GM19324 (cell line): ENCODE data around the gene ZBTB11.
A peak's percentile ranks its signal among the peaks of the same experiment; 100 is the strongest.
"Not testable (repeated sequence)": the region's sequence is repeated elsewhere in the genome, so short reads cannot be mapped to it uniquely, and the experiment has no call there.

Experiments used
- ATAC-seq: cut with Tn5 transposase; IDR thresholded peaks from one replicate; pipeline ENCODE4 v1.9.1; 2021; ENCODE audit warnings: mild to moderate bottlenecking, moderate library complexity; ENCODE audit not compliant: unreplicated experiment, low FRiP score

Gene ZBTB11

DNA sequence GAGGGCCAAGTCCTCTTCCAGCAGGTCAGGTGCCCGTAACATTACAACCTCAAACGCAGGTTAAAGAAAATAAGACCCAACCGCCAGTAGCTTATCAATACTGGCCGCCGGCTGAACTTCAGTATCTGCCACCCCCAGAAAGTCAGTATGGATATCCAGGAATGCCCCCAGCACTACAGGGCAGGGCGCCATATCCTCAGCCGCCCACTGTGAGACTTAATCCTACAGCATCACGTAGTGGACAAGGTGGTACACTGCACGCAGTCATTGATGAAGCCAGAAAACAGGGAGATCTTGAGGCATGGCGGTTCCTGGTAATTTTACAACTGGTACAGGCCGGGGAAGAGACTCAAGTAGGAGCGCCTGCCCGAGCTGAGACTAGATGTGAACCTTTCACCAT is 16.6 kb upstream of the ZBTB11 start:
- not testable (repeated sequence) for ATAC-seq

DNA sequence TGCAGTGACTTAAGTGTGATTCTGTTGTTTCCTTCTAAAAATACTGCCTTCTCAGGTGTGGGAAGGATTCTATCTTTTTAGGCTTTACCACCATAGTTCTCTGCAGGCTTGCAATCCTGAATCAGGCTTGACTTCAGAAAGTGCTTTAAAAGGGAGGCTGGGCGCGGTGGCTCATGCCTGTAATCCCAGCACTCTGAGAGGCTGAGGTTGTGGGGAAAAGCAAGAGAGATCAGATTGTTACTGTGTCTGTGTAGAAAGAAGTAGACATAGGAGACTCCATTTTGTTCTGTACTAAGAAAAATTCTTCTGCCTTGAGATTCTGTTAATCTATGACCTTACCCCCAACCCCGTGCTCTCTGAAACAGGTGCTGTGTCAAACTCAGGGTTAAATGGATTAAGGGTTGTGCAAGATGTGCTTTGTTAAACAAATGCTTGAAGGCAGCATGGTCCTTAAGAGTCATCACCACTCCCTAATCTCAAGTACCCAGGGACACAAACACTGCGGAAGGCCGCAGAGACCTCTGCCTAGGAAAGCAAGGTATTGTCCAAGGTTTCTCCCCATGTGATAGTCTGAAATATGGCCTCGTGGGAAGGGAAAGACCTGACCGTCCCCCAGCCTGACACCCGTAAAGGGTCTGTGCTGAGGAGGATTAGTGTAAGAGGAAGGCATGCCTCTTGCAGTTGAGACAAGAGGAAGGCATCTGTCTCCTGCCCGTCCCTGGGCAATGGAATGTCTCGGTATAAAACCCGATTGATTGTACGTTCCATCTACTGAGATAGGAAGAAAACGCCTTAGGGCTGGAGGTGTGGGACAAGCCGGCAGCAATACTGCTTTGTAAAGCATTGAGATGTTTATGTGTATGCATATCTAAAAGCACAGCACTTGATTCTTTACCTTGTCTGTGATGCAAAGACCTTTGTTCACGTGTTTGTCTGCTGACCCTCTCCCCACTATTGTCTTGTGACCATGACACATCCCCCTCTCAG is 15.0 kb upstream of the ZBTB11 start:
- not testable (repeated sequence) for ATAC-seq

DNA sequence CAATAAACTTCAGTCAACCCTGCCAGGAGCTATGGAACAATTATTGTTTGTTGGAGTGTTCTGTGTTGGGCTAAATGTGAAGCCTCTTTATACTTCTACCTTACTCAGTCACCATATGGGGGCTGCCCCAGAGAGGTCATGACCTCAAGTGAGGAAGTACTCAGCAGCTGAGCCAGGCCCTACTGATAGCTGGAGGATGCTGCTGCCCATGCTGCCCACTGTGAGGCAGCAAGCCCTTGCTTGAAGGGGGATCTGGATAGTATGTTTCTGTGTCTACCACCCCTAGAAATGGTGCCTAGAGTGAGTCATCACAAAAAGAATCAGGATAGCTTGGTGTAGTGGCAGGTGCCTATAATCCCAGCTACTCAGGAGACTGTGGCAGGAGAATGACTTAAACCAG is 14.0 kb upstream of the ZBTB11 start:
- peak; percentile 29 for ATAC-seq

- ATAC-seq, result no peak
These were observed 12.4 kb upstream of the ZBTB11 start for GRCh38 chr3:101689286-101689685.

DNA sequence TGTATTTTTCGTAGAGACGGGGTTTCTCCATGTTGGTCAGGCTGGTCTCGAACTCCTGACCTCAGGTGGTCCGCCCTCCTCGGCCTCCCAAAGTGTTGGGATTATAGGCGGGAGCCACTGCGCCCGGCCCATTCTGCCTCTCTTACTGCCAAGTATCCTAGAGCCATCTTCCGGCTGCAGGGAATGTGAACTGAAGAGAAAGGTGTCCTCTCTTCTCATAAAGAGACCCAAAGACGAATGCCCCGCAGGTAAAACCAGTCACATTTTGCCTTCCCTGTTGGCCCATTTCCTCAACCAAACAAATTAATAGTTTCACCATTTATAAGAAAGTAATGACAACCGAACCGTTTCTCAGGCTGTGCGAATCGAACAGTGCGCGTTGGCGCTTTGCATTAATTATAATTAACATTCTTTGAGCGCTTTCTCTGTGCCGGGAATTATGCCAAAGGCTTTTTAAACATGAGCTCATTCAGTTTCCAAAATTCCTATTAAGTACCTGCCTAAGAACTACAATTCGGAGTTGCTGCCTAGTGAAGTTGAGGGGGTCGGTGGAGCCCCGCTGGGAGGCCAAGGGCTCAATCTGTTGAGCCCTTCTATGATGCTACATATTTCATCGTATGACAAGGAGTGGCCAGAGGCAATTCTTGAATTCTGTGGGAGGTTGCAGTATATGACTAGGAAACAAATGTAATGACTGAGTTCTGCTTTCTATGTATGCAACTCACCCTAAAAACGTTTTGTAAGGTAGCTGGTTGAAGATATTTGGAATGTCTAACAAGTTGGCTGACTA is 10.4 kb upstream of the ZBTB11 start:
- ATAC-seq, result no peak

GRCh38 chr3:101685870-101686307 is 9.0 kb upstream of the ZBTB11 start:
- ATAC-seq, result peak; percentile 7

DNA sequence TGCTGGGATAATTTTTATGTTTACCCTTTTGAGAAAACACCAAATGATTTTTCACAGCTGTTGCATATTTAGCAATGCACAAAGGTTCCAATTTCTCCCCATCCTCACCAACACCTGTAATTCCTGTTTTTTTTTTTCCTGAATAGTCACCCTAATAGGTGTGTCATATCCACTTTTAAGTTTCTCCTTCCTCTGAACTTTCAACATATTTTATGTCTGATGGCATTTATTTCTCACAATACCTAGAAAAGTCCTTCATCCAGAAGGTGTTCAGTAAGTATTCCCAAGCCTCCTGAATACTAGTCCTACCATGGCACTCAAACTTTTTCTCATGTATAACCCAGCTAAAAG is 8.1 kb upstream of the ZBTB11 start:
- no peak for ATAC-seq

DNA sequence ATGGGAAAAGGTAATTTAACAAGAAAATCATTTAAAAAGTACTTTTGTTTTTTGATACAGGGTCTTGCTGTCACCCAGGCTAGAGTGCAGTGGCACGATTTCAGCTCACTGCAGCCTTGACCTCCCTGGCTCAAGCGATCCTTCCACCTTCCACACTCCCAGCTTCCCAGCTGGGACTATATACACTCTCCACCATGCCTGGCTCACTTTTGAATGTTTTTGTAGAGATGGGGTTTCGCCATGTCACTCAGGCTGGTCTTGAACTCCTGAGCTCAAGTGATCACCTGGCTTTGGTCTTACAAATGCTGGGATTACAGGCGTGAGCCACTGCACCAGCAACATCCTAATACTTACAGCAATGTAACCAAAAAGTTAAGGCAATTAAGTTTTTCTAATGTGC is 3.5 kb upstream of the ZBTB11 start:
- no peak for ATAC-seq

GRCh38 chr3:101678837-101679236 is 1.9 kb upstream of the ZBTB11 start:
- not testable (repeated sequence) for ATAC-seq

- ATAC-seq, result no peak
These were observed 729 bp upstream of the ZBTB11 start for GRCh38 chr3:101677436-101678286.

GRCh38 chr3:101676216-101676764 is 642 bp downstream of the ZBTB11 start:
- ATAC-seq, result peak; percentile 94

GRCh38 chr3:101675709-101676215 is 1.2 kb downstream of the ZBTB11 start:
- no peak for ATAC-seq

DNA sequence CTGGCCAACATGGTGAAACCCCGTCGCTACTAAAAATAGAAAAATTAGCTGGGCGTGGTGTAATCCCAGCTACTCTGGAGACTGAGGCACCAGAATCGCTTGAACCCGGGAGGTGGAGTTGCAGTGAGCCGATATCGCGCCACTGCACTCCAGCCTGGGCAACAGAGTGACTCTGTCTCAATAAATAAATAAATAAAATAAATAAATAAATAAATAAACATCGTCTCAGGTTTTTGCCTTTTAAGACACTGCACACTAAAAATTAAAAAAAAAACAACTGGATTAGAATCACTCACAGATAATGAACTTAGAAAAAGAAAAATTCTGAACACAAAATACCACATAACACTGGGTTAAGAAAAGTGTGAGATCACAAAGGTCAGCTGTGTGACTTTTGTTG is 2.4 kb downstream of the ZBTB11 start:
- ATAC-seq, result no peak

- no peak for ATAC-seq
These were observed 3.0 kb downstream of the ZBTB11 start for GRCh38 chr3:101673953-101674352.

- ATAC-seq, result no peak
These were observed 5.9 kb downstream of the ZBTB11 start for GRCh38 chr3:101671014-101671413.

DNA sequence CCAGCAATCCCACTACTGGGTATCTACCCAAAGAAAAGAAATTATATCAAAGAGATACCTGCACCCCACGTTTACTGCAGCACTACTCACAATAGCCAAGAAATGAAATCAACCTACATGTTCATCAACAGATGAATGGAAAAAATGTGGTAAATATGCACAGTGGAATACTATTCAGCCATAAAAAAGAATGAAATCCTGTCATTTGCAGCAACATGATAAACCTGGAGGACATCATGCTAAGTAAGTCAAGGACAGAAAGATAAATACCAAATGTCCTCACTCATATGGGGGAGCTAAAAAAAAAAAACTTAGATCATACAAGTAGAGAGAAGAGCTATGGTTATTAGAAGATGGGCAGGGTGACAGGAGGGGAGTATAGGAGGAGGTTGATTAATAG is 9.1 kb downstream of the ZBTB11 start:
- no peak for ATAC-seq

GRCh38 chr3:101667331-101667730 is 9.6 kb downstream of the ZBTB11 start:
- no peak for ATAC-seq

- no peak for ATAC-seq
These were observed 11.1 kb downstream of the ZBTB11 start for GRCh38 chr3:101665851-101666250.

- ATAC-seq, result no peak
These were observed 11.6 kb downstream of the ZBTB11 start for GRCh38 chr3:101665357-101665756.

- ATAC-seq, result no peak
These were observed 16.2 kb downstream of the ZBTB11 start for GRCh38 chr3:101660714-101661113.
